K562 (cell line): ENCODE results near the gene SLC7A4. TPM values are rescaled to one million over a fixed set of nuclear protein-coding genes. Genes with fewer than 3 reads are reported as not detected.

Experiments
- CHD2 ChIP-seq: IDR thresholded peaks from 2 replicates; pipeline ENCODE4 v1.6.1; 2011; ENCODE audit warnings: low read depth, low read length
- ELF2 ChIP-seq: fragments of 250-450 bp; sonication (Bioruptor Pico); IDR thresholded peaks from 2 replicates; pipeline ENCODE4 v1.5.0; 2021; ENCODE audit warnings: mild to moderate bottlenecking
- ERF ChIP-seq: fragments of 450-650 bp; formaldehyde crosslinking; IDR thresholded peaks from 2 replicates; pipeline ENCODE4 v1.4.0; 2020; ENCODE audit warnings: mild to moderate bottlenecking, mixed read lengths
- GATA2 ChIP-seq: sonication (generic); formaldehyde crosslinking; IDR thresholded peaks from 2 replicates; pipeline ENCODE4 v1.4.0; 2020; ENCODE audit warnings: mild to moderate bottlenecking, missing genetic modification reagents
- HIVEP1 ChIP-seq: fragments of 250-450 bp; sonication (Bioruptor Pico); IDR thresholded peaks from 2 replicates; pipeline ENCODE4 v1.4.0; 2020; ENCODE audit warnings: mild to moderate bottlenecking
- KAT8 ChIP-seq: fragments of 450-650 bp; IDR thresholded peaks from 2 replicates; pipeline ENCODE4 v1.6.1; 2016; ENCODE audit warnings: low read depth, mild to moderate bottlenecking
- MAZ ChIP-seq, 2 experiments: fragments of 450-650 bp in 1 of 2; sonication (generic) in 1 of 2; formaldehyde crosslinking; IDR thresholded peaks in 1 of 2; conservative IDR thresholded peaks in 1 of 2; 2 replicates each; pipeline versions ENCODE4 v1.4.0 to v1.5.0; 2020; ENCODE audit warnings: mild to moderate bottlenecking in 1 of 2, missing genetic modification reagents in 1 of 2
- PRMT5 ChIP-seq: sonication (generic); formaldehyde crosslinking; IDR thresholded peaks from 2 replicates; pipeline ENCODE4 v1.5.0; 2020; ENCODE audit warnings: missing genetic modification reagents
- RFX7 ChIP-seq: fragments of 250-450 bp; sonication (Bioruptor Pico); IDR thresholded peaks from 2 replicates; pipeline ENCODE4 v1.5.1; 2021; ENCODE audit warnings: mild to moderate bottlenecking
- SMAD3 ChIP-seq: fragments of 450-650 bp; formaldehyde crosslinking; conservative IDR thresholded peaks from 2 replicates; pipeline ENCODE4 v1.4.0; 2020; ENCODE audit warnings: mild to moderate bottlenecking
- SMC3 ChIP-seq: conservative IDR thresholded peaks from 2 replicates; pipeline ENCODE4 v1.6.1; 2011; ENCODE audit warnings: low read depth, low read length, improper control_type of control experiment; ENCODE audit not compliant: insufficient read depth
- STAG1 ChIP-seq: sonication (generic); formaldehyde crosslinking; IDR thresholded peaks from 2 replicates; pipeline ENCODE4 v1.5.0; 2020; ENCODE audit warnings: missing genetic modification reagents, borderline replicate concordance
- TARDBP ChIP-seq: fragments of 450-650 bp; IDR thresholded peaks from 2 replicates; pipeline ENCODE4 v1.6.1; 2016
- XRCC3 ChIP-seq: fragments of 450-650 bp; IDR thresholded peaks from 2 replicates; pipeline ENCODE4 v1.6.1; 2017; ENCODE audit warnings: mild to moderate bottlenecking, moderate library complexity
- ZNF561 ChIP-seq: fragments of 450-650 bp; formaldehyde crosslinking; conservative IDR thresholded peaks from 2 replicates; pipeline ENCODE4 v1.4.0; 2020; ENCODE audit warnings: mild to moderate bottlenecking, moderate library complexity
- ZNF57 ChIP-seq: fragments of 450-650 bp; formaldehyde crosslinking; IDR thresholded peaks from 2 replicates; pipeline ENCODE4 v1.4.0; 2020; ENCODE audit warnings: mild to moderate bottlenecking, moderate library complexity
- ZNF583 ChIP-seq: fragments of 250-450 bp; sonication (Bioruptor Pico); IDR thresholded peaks from 2 replicates; pipeline ENCODE4 v1.4.0; 2020
- ZNF695 ChIP-seq: fragments of 450-650 bp; formaldehyde crosslinking; IDR thresholded peaks from 2 replicates; pipeline ENCODE4 v1.4.0; 2020; ENCODE audit warnings: mild to moderate bottlenecking, moderate library complexity
- polyA plus RNA-seq, 8 experiments: library from polyadenylated mRNA; depleted of rRNA in 4 of 8; stranded (reverse) in 5 of 8; unstranded in 3 of 8; fragments of >200 nt; fragmentation: Nextera tagmentation in 2 of 8; fragmentation: Illumina TruSeq in 1 of 8; extraction: Ambion mirVana in 2 of 8; extraction: Trizol in 1 of 8; gene quantifications; 2 replicates each; pipeline versions ENCODE4 v1.2.1 to v1.2.3, GENCODE V29; 2011 to 2014; ENCODE audit warnings: inconsistent platforms in 1 of 8, missing spikeins in 1 of 8
- total RNA-seq, 7 experiments: library from RNA; depleted of rRNA in 6 of 7; stranded (reverse); fragments of >200 nt in 6 of 7; fragmentation: Illumina TruSeq in 2 of 7; extraction: Trizol in 2 of 7; gene quantifications; 2 replicates each; pipeline versions ENCODE4 v1.2.1 to v1.2.3, GENCODE V29; 2011 to 2021; ENCODE audit warnings: low replicate concordance in 1 of 7
- TF ChIP-seq, protein P1 (sequence below), 2 experiments: fragments of 450-650 bp in 1 of 2; sonication (generic) in 1 of 2; formaldehyde crosslinking; conservative IDR thresholded peaks; 2 replicates each; pipeline versions ENCODE4 v1.4.0 to v1.8.1; 2020 to 2022; ENCODE audit warnings: mild to moderate bottlenecking in 1 of 2, missing genetic modification reagents in 1 of 2
- TF ChIP-seq, protein P2 (sequence below): fragments of 250-450 bp; sonication (Bioruptor Pico); IDR thresholded peaks from 2 replicates; pipeline ENCODE4 v1.9.0; 2021; ENCODE audit warnings: mild to moderate bottlenecking, inconsistent platforms
- TF ChIP-seq, protein P3 (sequence below): fragments of 450-650 bp; formaldehyde crosslinking; IDR thresholded peaks from 2 replicates; pipeline ENCODE4 v1.4.0; 2022; ENCODE audit warnings: mild to moderate bottlenecking, moderate library complexity
- TF ChIP-seq, protein P4 (sequence below): fragments of 150-350 bp; IDR thresholded peaks from 2 replicates; pipeline ENCODE4 v1.6.1; 2014; ENCODE audit warnings: low read depth, mild to moderate bottlenecking, low read length, borderline replicate concordance

SLC7A4 gene
- total and polyA plus RNA-seq, 9 of the 15 experiments (the other 6 are each of a cell fraction or from before 2014, with no cell fraction given) = not detected

DNA sequence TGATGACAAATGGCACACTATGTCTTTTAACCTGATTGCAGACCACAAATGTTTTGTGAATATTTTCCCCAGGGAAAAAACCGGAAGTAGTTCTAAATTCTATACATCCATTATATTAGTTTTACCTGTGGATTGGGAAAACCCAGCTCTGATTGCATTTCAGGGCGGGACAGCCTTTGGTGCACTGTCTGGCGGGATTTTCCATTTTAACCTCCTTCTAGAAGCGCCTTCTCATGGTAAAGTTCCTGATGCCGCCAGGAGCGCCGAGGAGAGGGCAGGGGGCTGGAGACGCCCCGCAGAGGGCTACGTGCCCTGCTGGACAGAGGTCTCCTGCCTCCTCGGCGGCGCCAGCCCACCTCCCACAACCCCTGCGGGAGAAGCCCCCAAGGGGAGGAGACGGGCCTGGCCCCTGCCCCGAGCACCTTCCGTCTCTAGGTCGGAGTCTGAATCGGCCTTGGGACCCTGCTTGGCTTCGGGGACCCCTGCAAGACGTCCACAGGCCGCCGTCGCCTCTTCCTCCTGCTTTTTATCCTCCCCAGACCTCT lies 18.6 kb downstream of the SLC7A4 start (continued):
- TF ChIP-seq GATA2 (CRISPR knock-in tag) (no peak), ZNF695 (CRISPR knock-in tag) (peak; percentile 79; the same call in 1 of the 2 replicates), CHD2 (0 out of 2 replicates have a peak, but pooled peaks have one; percentile 29), XRCC3 (no peak), ELF2 (peak; percentile 85), STAG1 (CRISPR knock-in tag) (no peak), SMC3 (0 out of 2 replicates have a peak, but pooled peaks have one; percentile 9), ZNF57 (CRISPR knock-in tag) (peak; percentile 86; the same call in 1 of the 2 replicates), SMAD3 (CRISPR knock-in tag) (0 out of 2 replicates have a peak, but pooled peaks have one; percentile 11), RFX7 (no peak), ZNF561 (CRISPR knock-in tag) (peak; percentile 79; the same call in 1 of the 2 replicates), KAT8 (no peak), TARDBP (no peak), ERF (CRISPR knock-in tag) (peak; percentile 95), MAZ (CRISPR knock-in tag; conservative IDR thresholded peaks at IDR 0.05 in 1 of 2, IDR thresholded peaks at IDR 0.05 in 1 of 2) (peak in 1 of 2 experiments; percentile 13; a peak in 1 of 4 replicates), PRMT5 (no peak), HIVEP1 (CRISPR knock-in tag) (peak; percentile 88), ZNF583 (CRISPR knock-in tag) (peak; percentile 91)
- TF ChIP-seq, protein P1, sequence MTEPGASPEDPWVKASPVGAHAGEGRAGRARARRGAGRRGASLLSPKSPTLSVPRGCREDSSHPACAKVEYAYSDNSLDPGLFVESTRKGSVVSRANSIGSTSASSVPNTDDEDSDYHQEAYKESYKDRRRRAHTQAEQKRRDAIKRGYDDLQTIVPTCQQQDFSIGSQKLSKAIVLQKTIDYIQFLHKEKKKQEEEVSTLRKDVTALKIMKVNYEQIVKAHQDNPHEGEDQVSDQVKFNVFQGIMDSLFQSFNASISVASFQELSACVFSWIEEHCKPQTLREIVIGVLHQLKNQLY (CRISPR knock-in tag; conservative IDR thresholded peaks at IDR 0.05) = 0 out of 4 replicates have a peak, but pooled peaks of 1 of the 2 experiments have one; percentile 86
- TF ChIP-seq, protein P2, sequence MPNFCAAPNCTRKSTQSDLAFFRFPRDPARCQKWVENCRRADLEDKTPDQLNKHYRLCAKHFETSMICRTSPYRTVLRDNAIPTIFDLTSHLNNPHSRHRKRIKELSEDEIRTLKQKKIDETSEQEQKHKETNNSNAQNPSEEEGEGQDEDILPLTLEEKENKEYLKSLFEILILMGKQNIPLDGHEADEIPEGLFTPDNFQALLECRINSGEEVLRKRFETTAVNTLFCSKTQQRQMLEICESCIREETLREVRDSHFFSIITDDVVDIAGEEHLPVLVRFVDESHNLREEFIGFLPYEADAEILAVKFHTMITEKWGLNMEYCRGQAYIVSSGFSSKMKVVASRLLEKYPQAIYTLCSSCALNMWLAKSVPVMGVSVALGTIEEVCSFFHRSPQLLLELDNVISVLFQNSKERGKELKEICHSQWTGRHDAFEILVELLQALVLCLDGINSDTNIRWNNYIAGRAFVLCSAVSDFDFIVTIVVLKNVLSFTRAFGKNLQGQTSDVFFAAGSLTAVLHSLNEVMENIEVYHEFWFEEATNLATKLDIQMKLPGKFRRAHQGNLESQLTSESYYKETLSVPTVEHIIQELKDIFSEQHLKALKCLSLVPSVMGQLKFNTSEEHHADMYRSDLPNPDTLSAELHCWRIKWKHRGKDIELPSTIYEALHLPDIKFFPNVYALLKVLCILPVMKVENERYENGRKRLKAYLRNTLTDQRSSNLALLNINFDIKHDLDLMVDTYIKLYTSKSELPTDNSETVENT (CRISPR knock-in tag) = peak; percentile 97
- TF ChIP-seq, protein P3, sequence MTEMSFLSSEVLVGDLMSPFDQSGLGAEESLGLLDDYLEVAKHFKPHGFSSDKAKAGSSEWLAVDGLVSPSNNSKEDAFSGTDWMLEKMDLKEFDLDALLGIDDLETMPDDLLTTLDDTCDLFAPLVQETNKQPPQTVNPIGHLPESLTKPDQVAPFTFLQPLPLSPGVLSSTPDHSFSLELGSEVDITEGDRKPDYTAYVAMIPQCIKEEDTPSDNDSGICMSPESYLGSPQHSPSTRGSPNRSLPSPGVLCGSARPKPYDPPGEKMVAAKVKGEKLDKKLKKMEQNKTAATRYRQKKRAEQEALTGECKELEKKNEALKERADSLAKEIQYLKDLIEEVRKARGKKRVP = peak; percentile 70; the same call in 1 of the 2 replicates
- TF ChIP-seq, protein P4, sequence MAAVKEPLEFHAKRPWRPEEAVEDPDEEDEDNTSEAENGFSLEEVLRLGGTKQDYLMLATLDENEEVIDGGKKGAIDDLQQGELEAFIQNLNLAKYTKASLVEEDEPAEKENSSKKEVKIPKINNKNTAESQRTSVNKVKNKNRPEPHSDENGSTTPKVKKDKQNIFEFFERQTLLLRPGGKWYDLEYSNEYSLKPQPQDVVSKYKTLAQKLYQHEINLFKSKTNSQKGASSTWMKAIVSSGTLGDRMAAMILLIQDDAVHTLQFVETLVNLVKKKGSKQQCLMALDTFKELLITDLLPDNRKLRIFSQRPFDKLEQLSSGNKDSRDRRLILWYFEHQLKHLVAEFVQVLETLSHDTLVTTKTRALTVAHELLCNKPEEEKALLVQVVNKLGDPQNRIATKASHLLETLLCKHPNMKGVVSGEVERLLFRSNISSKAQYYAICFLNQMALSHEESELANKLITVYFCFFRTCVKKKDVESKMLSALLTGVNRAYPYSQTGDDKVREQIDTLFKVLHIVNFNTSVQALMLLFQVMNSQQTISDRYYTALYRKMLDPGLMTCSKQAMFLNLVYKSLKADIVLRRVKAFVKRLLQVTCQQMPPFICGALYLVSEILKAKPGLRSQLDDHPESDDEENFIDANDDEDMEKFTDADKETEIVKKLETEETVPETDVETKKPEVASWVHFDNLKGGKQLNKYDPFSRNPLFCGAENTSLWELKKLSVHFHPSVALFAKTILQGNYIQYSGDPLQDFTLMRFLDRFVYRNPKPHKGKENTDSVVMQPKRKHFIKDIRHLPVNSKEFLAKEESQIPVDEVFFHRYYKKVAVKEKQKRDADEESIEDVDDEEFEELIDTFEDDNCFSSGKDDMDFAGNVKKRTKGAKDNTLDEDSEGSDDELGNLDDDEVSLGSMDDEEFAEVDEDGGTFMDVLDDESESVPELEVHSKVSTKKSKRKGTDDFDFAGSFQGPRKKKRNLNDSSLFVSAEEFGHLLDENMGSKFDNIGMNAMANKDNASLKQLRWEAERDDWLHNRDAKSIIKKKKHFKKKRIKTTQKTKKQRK = peak; percentile 12; the same call in 1 of the 2 replicates
